Endothelial cell of umbilical vein (primary cell): Measurements from ENCODE around the gene RBMS2. TPM values are rescaled to one million over a fixed set of nuclear protein-coding genes. Genes with fewer than 3 reads are reported as not detected.
A peak's percentile ranks its signal among the peaks of the same experiment; 100 is the strongest.

Experiments
- BruUV-seq: library from RNA; stranded (reverse); fragments of 400-500 nt; replicated peaks from 2 replicates; lab custom pipeline; 2021; lab: Mats Ljungman, UMichigan
- CTCF ChIA-PET: fragments of 300-600, 350-600 bp; sonication (Branson Sonifier 250); formaldehyde crosslinking; loops from one replicate; lab custom pipeline; 2021; ENCODE audit warnings: antibody characterized with exemption, inconsistent platforms; lab: Charles Lee
- POLR2A ChIA-PET: fragments of 300-600, 350-600 bp; sonication (Branson Sonifier 250); formaldehyde crosslinking; loops from one replicate; lab custom pipeline; 2021; ENCODE audit warnings: antibody characterized with exemption, inconsistent platforms; lab: Charles Lee
- DNase-seq: peaks from one replicate; pipeline ENCODE4 v3.0.0-alpha.2; 2011; ENCODE audit warnings: low read depth, low spot score
- FAIRE-seq: peaks from 2 replicates; lab custom pipeline; 2011; peaks lifted over from hg19 to GRCh38; lab: Jason Lieb, UNC
- H2AFZ ChIP-seq: 2 replicates; pipeline ENCODE4 v1.6.0; 2012; ENCODE audit warnings: low read depth, low read length, control low read depth, inconsistent platforms
- H3K27ac ChIP-seq: 2 replicates; pipeline ENCODE4 v1.5.1; 2011; ENCODE audit warnings: low read depth, mild to moderate bottlenecking, control low read depth, low read length, moderate library complexity; ENCODE audit not compliant: insufficient read depth
- H3K27me3 ChIP-seq, 2 experiments: 2 replicates each; pipeline versions ENCODE4 v1.6.0 to v1.6.1; 2011; ENCODE audit warnings: low read length in 2 of 2, mixed read lengths in 1 of 2; ENCODE audit not compliant: control insufficient read depth in 2 of 2, insufficient read depth in 2 of 2
- H3K36me3 ChIP-seq, 2 experiments: 2 replicates in 1 of 2; 3 replicates in 1 of 2; pipeline ENCODE4 v1.5.1; 2011; ENCODE audit warnings: low read length in 2 of 2, mild to moderate bottlenecking in 1 of 2, moderate library complexity in 1 of 2; ENCODE audit not compliant: control insufficient read depth in 2 of 2, insufficient read depth in 2 of 2; ENCODE audit errors: extremely low read depth in 1 of 2
- H3K4me1 ChIP-seq: 3 replicates; pipeline ENCODE4 v1.5.1; 2011; ENCODE audit warnings: mild to moderate bottlenecking, low read length; ENCODE audit not compliant: control insufficient read depth, insufficient read depth; ENCODE audit errors: extremely low read depth
- H3K4me2 ChIP-seq: 2 replicates; pipeline ENCODE4 v1.6.1; 2011; ENCODE audit warnings: low read length, control low read depth, mixed read lengths; ENCODE audit not compliant: insufficient read depth
- H3K4me3 ChIP-seq, 3 experiments: fragments of 200-600 bp in 1 of 3; sonication (generic), shearing (Covaris generic) in 1 of 3; replicated peaks in 1 of 3; 2 replicates each; pipeline ENCODE4 v1.5.1; 2011 to 2016; ENCODE audit warnings: control low read depth in 3 of 3, low read length in 3 of 3, mild to moderate bottlenecking in 2 of 3, inconsistent platforms in 1 of 3, low read depth in 1 of 3, moderate library complexity in 1 of 3; ENCODE audit not compliant: insufficient read depth in 1 of 3
- H3K79me2 ChIP-seq: 2 replicates; pipeline ENCODE4 v1.6.0; 2012; ENCODE audit warnings: low read length, inconsistent platforms; ENCODE audit not compliant: control insufficient read depth, insufficient read depth
- H3K9ac ChIP-seq: replicated peaks from 2 replicates; pipeline ENCODE3; 2011; ENCODE audit warnings: low read length, control low read depth; ENCODE audit not compliant: insufficient read depth; ENCODE audit errors: extremely low read depth
- H3K9me1 ChIP-seq: replicated peaks from 3 replicates; pipeline ENCODE4 v1.6.0; 2011; ENCODE audit warnings: mild to moderate bottlenecking, low read length; ENCODE audit not compliant: control insufficient read depth, insufficient read depth; ENCODE audit errors: extremely low read depth
- H3K9me3 ChIP-seq: replicated peaks from 2 replicates; pipeline ENCODE4 v1.5.1; 2012; ENCODE audit warnings: low read length, inconsistent platforms; ENCODE audit not compliant: control insufficient read depth, insufficient read depth
- H4K20me1 ChIP-seq: replicated peaks from 2 replicates; pipeline ENCODE3; 2011; ENCODE audit warnings: mild to moderate bottlenecking, low read length; ENCODE audit not compliant: control insufficient read depth, insufficient read depth; ENCODE audit errors: extremely low read depth
- EZH2 ChIP-seq: IDR thresholded peaks from 2 replicates; pipeline ENCODE4 v1.6.1; 2012; ENCODE audit warnings: borderline replicate concordance, low read depth, mild to moderate bottlenecking, moderate library complexity, low read length, inconsistent platforms; ENCODE audit not compliant: severe bottlenecking
- GATA2 ChIP-seq: IDR thresholded peaks from 2 replicates; pipeline ENCODE4 v1.7.0; 2011; ENCODE audit warnings: low read depth, mild to moderate bottlenecking, moderate library complexity, mixed read lengths, low read length; ENCODE audit not compliant: insufficient read length, insufficient read depth
- POLR2A ChIP-seq: IDR thresholded peaks from 2 replicates; pipeline ENCODE4 v1.6.1; 2012; ENCODE audit warnings: low read depth, mild to moderate bottlenecking, control low read depth, low read length
- POLR2AphosphoS5 ChIP-seq: IDR thresholded peaks from 2 replicates; pipeline ENCODE4 v1.6.1; 2012; ENCODE audit warnings: low read depth, mild to moderate bottlenecking, control low read depth, low read length, moderate library complexity; ENCODE audit not compliant: insufficient read depth
- dilution Hi-C: fragments of 300-500 bp; cut with MboI; formaldehyde crosslinking; loops from one replicate; pipeline ENCODE4 v1.15.0; 2019; ENCODE audit warnings: low sequenced_read_pairs; ENCODE audit not compliant: extremely low pct_ligation_motif_present
- intact Hi-C: fragments of 100-400 bp; cut with micrococcal nuclease; formaldehyde crosslinking; loops from one replicate; pipeline ENCODE4 v1.10.0; 2022
- polyA plus RNA-seq, 4 experiments: library from polyadenylated mRNA; depleted of rRNA in 3 of 4; stranded (reverse) in 3 of 4; unstranded in 1 of 4; fragments of >200 nt; gene quantifications; 2 replicates each; pipeline versions ENCODE4 v1.2.1 to v1.2.3, GENCODE V29; 2011 to 2012; ENCODE audit warnings: missing spikeins in 1 of 4
- total RNA-seq: library from RNA; stranded (reverse); gene quantifications from 2 replicates; pipeline ENCODE4 v1.2.3, GENCODE V29; 2021
- TF ChIP-seq, protein P1 (sequence below): IDR thresholded peaks from 2 replicates; pipeline ENCODE4 v1.6.1; 2011; ENCODE audit not compliant: insufficient read depth, insufficient read length

RBMS2 gene
- total and polyA plus RNA-seq, 2 donors (not counting 3 experiments of a cell fraction or from before 2014, with no cell fraction given) = 66.8 to 103 TPM

DNA sequence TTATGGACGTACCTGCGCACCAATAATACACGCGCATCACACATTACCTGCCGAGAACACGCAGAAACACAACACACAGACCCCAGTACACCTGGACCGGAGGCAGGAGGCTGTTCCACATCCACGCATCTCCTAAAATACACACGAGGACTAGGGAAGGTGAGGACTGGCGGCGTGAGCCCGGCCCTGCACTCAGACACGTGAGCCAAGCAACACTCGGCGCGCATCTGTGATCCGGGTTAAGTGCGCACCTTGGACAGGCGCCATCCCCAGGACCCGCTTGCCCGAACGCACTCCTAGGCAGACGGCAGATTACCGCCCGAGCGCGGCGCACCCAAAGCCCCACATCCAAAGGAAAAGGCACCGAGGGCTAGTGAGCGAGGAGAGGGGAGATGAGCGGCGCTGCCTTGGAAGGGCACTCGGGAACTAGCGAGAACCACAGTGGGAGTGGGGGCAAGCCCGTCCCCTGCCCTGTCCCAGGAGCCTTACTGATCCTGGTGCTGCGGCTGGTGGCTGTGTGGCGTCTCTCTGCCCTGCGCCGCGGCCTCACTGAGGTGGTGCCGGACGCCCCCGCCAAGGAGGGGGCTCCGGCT, 34.1 kb upstream of the RBMS2 start:
- POLR2A ChIA-PET = no interaction called here
- no peak overlapping the region for H3K9ac ChIP-seq
- no peaks in the 10 kb centered on the region for H3K9me3 ChIP-seq
- no peaks in the 10 kb centered on the region for H3K9me1 ChIP-seq
- H3K4me2 ChIP-seq = peak overlapping the region; percentile 6
- H3K27me3 ChIP-seq = peaks cover 24 to 46% of the 10 kb centered on the region in 2 experiments
- intact Hi-C loops (no loop called here), dilution Hi-C loops (no loop called here)
- H3K79me2 ChIP-seq = no peaks in the 10 kb centered on the region
- no peaks in the 10 kb centered on the region for H3K36me3 ChIP-seq
- no peak overlapping the region for H3K27ac ChIP-seq
- H2AFZ ChIP-seq = peak overlapping the region; percentile 18
- peak; percentile 6 for DNase-seq
- no TSS peak for BruUV-seq
- H4K20me1 ChIP-seq = no peaks in the 10 kb centered on the region
- peak overlapping the region in 2 of 3 experiments; percentile 1 to 27 for H3K4me3 ChIP-seq
- FAIRE-seq = no peak
- CTCF ChIA-PET = interaction anchor here (1.6 kb wide), 1 partner anchor 149 kb away, joined by 4 read pairs; no protein-coding TSS in a partner anchor
- H3K4me1 ChIP-seq = peaks cover 4% of the 10 kb centered on the region
- no peak for TF ChIP-seq POLR2A
- peak; percentile 89 for TF ChIP-seq EZH2

DNA sequence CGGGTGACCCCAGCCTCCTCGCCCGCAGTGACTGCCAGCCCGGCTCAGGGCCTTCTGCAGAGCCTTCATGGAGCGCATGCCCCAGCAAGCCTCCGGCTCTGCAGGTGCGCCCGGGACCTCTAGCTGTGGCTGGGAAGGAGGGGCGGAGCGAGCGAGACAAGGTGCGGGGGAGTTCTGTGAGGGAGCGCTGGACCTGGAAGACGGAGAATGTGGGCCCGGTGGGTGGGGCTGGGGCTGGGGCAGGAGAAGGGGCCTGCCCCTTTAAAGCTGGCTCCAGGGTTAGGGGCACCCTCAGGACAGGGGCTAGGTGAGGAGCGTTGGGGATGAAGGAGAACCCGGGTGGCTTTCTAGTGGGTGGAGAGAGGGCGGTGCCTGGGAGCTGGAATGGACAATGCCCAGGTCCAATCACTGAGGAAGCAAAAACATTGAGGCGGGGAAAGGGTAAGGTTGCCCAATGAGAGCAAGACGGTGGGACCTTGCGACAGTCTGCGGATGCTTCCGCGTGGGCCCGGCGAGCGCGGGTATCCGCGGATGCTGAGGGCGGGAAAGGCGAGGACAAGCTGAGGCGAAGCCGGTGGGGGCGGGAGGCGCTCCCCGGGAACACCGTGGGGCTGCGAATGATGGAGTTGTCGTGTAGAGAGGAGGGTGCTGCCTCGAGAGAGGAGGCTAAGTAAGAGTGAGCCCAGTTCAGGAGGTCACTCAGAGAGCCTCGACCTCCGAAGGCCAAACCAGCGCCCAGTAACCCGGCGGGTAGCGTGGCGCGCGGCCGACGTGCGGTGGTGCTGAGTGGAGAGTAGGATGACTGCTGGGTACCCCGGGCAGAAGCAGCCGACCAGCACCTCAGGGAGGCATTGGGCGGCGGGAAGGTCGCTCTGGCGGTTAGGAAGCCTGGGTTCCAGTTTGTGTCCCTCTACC, 33.3 kb upstream of the RBMS2 start, which contains the start of gene GLS2:
GLS2 (minus strand) TSS at position 121 of the 915 bp plus-strand sequence; CDS start at position 78, 43 bp downstream.
- Histone ChIP-seq H3K9me1 (no peaks in the 10 kb centered on the region), H3K79me2 (no peaks in the 10 kb centered on the region), H3K9me3 (no peaks in the 10 kb centered on the region), H3K36me3 (no peaks in the 10 kb centered on the region), H3K27ac (no peak within 1 kb of the TSS), H4K20me1 (no peaks in the 10 kb centered on the region), H3K4me3 (peak within 1 kb of the TSS in 2 of 3 experiments; percentile 1 to 27), H2AFZ (peak within 1 kb of the TSS; percentile 18), H3K27me3 (peaks cover 24 to 48% of the 10 kb centered on the region in 2 experiments), H3K9ac (no peak within 1 kb of the TSS), H3K4me2 (peak within 1 kb of the TSS; percentile 27), H3K4me1 (peaks cover 4% of the 10 kb centered on the region)
- dilution Hi-C loops = no loop called here
- intact Hi-C loops = no loop called here
- peak; percentile 75 for DNase-seq
- ChIA-PET CTCF (interaction anchor here (0.8 to 1.6 kb wide), 3 partner anchors 8 to 149 kb away, joined by 3 to 4 read pairs (median 4); no protein-coding TSS in a partner anchor), POLR2A (no interaction called here)
- TF ChIP-seq GATA2 (no peak), EZH2 (peak; percentile 40), POLR2AphosphoS5 (no peak)
- TF ChIP-seq, protein P1, sequence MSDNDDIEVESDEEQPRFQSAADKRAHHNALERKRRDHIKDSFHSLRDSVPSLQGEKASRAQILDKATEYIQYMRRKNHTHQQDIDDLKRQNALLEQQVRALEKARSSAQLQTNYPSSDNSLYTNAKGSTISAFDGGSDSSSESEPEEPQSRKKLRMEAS = peak; percentile 70
- FAIRE-seq = peak; percentile 47
- BruUV-seq = no TSS peak
